ENCODE measurements around the gene MRGPRF.

- TF ChIP-seq POLR2A (IDR thresholded peaks at IDR 0.05) (no peak), CTCF (IDR thresholded peaks at IDR 0.05) (no peak)
Observed at GRCh38 chr11:69037544-69037943, 24.5 kb upstream of the MRGPRF start.
